Measurements from ENCODE around the gene MTCL1. TPM values are rescaled to one million over a fixed set of nuclear protein-coding genes. Genes with fewer than 3 reads are reported as not detected.
A peak's percentile ranks its signal among the peaks of the same experiment; 100 is the strongest.

The MTCL1 gene
- total and polyA plus RNA-seq, 11 donors = 4.7 to 17.7 (median 9.5) TPM

DNA sequence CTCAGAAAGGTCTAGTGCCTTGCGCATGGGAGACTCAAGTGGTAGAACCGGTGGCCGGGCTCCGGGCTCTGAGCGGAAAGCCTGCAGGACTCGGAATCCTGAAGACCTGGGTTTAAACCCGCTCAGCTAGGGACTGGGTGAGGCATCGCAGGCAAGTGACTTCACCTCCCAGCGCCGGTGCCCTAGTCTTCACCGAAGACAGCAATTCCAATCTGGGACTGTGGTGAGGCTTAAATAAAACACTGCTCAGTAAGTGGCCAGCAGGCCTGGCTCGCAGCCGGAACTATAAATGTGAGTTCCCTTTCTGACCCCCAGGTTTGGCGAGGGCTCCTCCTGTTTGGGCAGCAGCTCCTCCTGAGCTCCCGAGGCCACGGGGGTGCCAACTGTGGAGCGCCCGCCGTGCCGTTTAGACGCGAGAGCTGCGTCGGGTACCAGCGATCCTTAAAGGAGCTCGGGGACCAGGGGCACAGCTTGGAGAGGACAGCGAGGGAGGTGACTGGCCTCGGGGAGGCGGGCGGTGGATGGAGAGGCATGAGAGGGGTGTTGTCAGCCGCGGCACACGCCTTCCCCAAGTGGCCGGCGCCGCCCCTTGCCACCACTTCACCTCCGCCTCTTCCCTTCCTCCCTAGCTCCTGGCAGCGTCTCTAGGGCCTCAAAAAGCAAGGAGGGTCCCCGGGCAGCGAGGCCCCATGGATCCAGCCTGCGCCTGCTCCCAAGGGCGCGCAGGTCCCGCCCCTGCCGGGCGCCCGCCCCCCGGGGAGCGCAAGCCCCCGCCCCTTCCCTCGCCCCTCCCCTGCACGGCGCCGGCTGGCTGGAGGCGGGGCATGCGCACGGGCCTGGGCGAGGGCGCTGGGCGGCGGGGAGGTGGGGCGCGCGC lies 757 bp upstream of the MTCL1 start:
- H3K36me3 ChIP-seq = no peaks in the 10 kb centered on the region
- DNase-seq (peak; percentile 90 to 95 (median 92)), ATAC-seq (peak; percentile 92 to 96 (median 95))
- peaks cover 0 to 35% (median 0%) of the 10 kb centered on the region in 9 donors for H3K27me3 ChIP-seq
- TF ChIP-seq, protein P1, sequence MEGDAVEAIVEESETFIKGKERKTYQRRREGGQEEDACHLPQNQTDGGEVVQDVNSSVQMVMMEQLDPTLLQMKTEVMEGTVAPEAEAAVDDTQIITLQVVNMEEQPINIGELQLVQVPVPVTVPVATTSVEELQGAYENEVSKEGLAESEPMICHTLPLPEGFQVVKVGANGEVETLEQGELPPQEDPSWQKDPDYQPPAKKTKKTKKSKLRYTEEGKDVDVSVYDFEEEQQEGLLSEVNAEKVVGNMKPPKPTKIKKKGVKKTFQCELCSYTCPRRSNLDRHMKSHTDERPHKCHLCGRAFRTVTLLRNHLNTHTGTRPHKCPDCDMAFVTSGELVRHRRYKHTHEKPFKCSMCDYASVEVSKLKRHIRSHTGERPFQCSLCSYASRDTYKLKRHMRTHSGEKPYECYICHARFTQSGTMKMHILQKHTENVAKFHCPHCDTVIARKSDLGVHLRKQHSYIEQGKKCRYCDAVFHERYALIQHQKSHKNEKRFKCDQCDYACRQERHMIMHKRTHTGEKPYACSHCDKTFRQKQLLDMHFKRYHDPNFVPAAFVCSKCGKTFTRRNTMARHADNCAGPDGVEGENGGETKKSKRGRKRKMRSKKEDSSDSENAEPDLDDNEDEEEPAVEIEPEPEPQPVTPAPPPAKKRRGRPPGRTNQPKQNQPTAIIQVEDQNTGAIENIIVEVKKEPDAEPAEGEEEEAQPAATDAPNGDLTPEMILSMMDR (IDR thresholded peaks at IDR 0.05) = peak in 2 of 12 donors; percentile 6 to 8
- peak in 1 of 2 donors; percentile 68 for TF ChIP-seq POLR2A (IDR thresholded peaks at IDR 0.05)
- H3K4me1 ChIP-seq = peaks cover 0 to 31% (median 18%) of the 10 kb centered on the region in 12 donors
- 2 to 4% (median 3%) methylated on average over 41 to 64 of the region's 64 CpGs for whole genome bisulfite sequencing, 4 donors
- peak overlapping the region; percentile 76 to 95 (median 90) for H3K27ac ChIP-seq
- H3K4me3 ChIP-seq = peak overlapping the region; percentile 44 to 95 (median 70)
- intact Hi-C loops (cut with DNase I) = loop anchor here in 3 of 10 donors (10.0 kb wide), 2 partner anchors 360 to 440 kb away; no protein-coding TSS in a partner anchor
- no peaks in the 10 kb centered on the region for H3K9me3 ChIP-seq

DNA sequence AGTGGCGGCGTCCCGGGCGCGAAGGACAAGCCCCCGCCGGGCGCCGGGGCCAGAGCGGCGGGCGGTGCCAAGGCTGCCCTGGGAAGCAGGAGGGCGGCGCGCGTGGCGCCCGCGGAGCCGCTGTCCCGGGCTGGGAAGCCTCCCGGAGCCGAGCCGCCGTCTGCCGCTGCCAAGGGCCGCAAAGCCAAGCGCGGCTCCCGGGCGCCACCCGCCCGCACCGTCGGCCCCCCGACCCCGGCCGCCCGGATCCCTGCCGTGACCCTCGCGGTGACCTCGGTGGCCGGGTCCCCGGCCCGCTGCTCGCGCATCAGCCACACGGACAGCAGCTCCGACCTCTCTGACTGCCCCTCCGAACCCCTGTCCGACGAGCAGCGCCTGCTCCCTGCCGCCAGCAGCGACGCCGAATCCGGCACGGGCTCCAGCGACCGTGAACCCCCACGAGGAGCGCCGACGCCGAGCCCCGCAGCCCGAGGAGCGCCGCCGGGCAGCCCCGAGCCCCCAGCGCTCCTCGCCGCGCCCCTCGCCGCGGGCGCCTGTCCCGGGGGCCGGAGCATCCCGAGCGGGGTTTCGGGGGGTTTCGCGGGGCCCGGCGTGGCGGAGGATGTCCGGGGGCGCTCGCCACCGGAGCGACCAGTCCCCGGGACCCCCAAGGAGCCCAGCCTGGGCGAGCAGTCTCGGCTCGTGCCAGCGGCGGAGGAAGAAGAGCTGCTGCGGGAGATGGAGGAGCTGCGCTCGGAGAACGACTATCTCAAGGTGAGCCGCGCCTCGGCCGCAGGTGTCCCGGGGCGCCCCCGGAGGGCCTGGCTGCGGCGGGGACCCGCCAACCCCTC lies 820 bp downstream of the MTCL1 start:
- ATAC-seq = no peak
- Histone ChIP-seq H3K27ac (peak overlapping the region in 7 of 12 donors; percentile 20 to 90 (median 68)), H3K4me1 (peaks cover 0 to 31% (median 18%) of the 10 kb centered on the region in 12 donors), H3K27me3 (peaks cover 0 to 31% (median 0%) of the 10 kb centered on the region in 9 donors), H3K36me3 (no peaks in the 10 kb centered on the region), H3K9me3 (no peaks in the 10 kb centered on the region), H3K4me3 (peak overlapping the region; percentile 23 to 95 (median 69))
- WGBS, 4 donors = 1 to 10% (median 1%) methylated on average over 4 to 116 of the region's 116 CpGs
- TF ChIP-seq POLR2A (IDR thresholded peaks at IDR 0.05) = no peak
- TF ChIP-seq, protein P1 (IDR thresholded peaks at IDR 0.05) = no peak
- intact Hi-C loops (cut with DNase I) = loop anchor here in 3 of 10 donors (10.0 kb wide), 2 partner anchors 359 to 439 kb away; no protein-coding TSS in a partner anchor
- peak in 2 of 5 donors; percentile 33 to 70 for DNase-seq

DNA sequence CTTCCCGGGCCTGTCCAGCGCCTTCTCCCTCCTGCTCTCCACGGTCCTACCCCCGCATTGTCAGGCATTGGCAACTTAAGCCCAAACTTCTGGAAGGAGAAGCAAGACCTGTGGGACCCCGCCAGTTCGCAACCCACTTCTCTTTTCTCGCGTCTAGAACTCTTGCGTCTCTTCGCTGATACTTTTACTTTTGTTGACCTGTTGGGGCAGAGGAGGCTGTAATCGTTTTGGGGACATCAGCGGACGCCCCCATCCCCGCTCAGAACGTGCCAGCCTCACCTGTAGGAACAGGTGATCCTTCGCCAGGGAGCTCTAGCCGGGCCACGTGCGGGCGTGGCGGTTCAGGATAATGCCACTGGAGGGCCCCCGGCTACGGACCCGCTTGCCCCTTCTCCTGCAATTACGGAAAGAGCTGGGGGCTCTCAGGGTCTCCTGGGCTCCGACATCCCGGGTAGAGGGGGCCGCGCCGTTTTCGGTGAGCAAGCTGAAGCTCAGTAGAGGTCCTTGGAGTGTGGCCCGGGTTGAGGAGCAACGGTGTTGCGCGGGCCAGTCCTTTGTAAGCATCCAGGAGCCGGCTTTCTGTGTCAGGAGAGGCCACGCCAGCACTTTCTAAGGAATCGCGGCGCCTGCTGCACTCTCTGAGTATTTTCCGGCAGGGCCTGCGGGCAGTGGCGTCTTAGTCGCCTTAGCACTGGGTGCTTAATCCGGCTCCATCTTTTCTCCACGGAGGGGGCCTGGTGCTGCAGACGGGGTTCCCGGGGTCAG lies 1.6 kb downstream of the MTCL1 start:
- Histone ChIP-seq H3K27me3 (peaks cover 0 to 31% (median 0%) of the 10 kb centered on the region in 9 donors), H3K36me3 (no peaks in the 10 kb centered on the region), H3K4me3 (peak overlapping the region; percentile 23 to 95 (median 69)), H3K27ac (peak overlapping the region in 3 of 12 donors; percentile 78 to 90 (median 88)), H3K4me1 (peaks cover 0 to 31% (median 19%) of the 10 kb centered on the region in 12 donors), H3K9me3 (no peaks in the 10 kb centered on the region)
- ATAC-seq (no peak), DNase-seq (peak in 1 of 5 donors; percentile 33)
- WGBS, 4 donors = 9 to 15% (median 11%) methylated on average over 21 to 48 of the region's 48 CpGs
- intact Hi-C loops (cut with DNase I) = loop anchor here in 3 of 10 donors (10.0 kb wide), 2 partner anchors 358 to 438 kb away; no protein-coding TSS in a partner anchor
- TF ChIP-seq, protein P1 (IDR thresholded peaks at IDR 0.05) = peak in 5 of 12 donors; percentile 6 to 34 (median 14)
- TF ChIP-seq POLR2A (IDR thresholded peaks at IDR 0.05) = no peak

Measured in heart left ventricle (tissue), 16 donors.